Right renal pelvis (tissue), 4 donors: Measurements from ENCODE around the gene BTNL2. TPM values are rescaled to one million over a fixed set of nuclear protein-coding genes. Genes with fewer than 3 reads are reported as not detected.
"Not testable (repeated sequence)": the region's sequence is repeated elsewhere in the genome, so short reads cannot be mapped to it uniquely, and the experiment has no call there.

Source experiments
- DNase-seq, 4 donors: peaks; one replicate each; pipeline ENCODE4 v3.0.0-alpha.2; 2013; ENCODE audit warnings: low read depth in 4 of 4, low spot score in 3 of 4, missing footprints in 1 of 4
- polyA plus RNA-seq, 4 donors: library from polyadenylated mRNA; unstranded; fragments of 120-200 nt; gene quantifications; one replicate each; pipeline ENCODE4 v1.2.1, GENCODE V29; 2013; ENCODE audit not compliant: insufficient read length in 4 of 4

The BTNL2 gene
- polyA plus RNA-seq, 4 donors = 0.19 to 1.3 (median 0.52) TPM; not detected in 1

GRCh38 chr6:32371229-32371628 is 35.8 kb downstream of the BTNL2 start:
- DNase-seq = no peak

DNA sequence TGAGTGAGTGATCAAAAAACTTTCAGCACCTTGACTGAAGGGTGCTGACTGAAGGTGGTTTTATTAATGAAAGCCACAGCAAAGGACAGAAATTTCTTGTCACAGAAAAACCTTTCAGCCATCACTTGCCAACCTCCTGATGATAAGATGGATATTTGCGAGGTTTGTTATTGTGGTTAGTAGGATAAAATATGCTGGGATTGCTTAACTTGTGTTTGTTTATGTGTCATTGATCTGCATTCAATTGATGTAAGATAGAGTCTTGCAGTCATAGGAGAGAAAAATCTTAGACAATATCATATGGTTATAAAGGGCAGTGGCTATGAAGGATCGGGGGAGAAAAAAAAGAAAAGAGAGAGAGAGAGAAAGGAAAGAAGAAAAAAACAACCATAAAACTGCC is 36.5 kb downstream of the BTNL2 start:
- no peak for DNase-seq

- no peak for DNase-seq
Measured at GRCh38 chr6:32369660-32370059, 37.3 kb downstream of the BTNL2 start.

GRCh38 chr6:32367644-32368043 is 39.3 kb downstream of the BTNL2 start:
- DNase-seq = no peak

DNA sequence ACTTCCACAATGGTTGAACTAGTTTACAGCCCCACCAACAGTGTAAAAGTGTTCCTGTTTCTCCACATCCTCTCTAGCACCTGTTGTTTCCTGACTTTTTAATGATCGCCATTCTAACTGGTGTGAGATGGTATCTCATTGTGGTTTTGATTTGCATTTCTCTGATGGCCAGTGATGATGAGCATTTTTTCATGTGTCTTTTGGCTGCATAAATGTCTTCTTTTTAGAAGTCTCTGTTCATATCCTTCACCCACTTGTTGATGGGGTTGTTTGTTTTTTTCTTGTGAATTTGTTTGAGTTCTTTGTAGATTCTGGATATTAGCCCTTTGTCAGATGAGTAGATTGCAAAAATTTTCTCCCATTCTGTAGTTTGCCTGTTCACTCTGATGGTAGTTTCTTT is 47.8 kb downstream of the BTNL2 start:
- not testable (repeated sequence) for DNase-seq

- not testable (repeated sequence) for DNase-seq
Measured at GRCh38 chr6:32358548-32358947, 48.4 kb downstream of the BTNL2 start.

GRCh38 chr6:32355018-32355417 is 52.0 kb downstream of the BTNL2 start:
- DNase-seq = no peak

GRCh38 chr6:32353348-32353747 is 53.6 kb downstream of the BTNL2 start:
- DNase-seq = no peak

Other genes starting within 250 kb of the BTNL2 start
- gene EGFL8, start 242.6 kb downstream of the BTNL2 start, polyA plus RNA-seq = 10 to 100 TPM; 24.6 to 31.6 (median 27.0) TPM
- gene AGPAT1, start 231.1 kb downstream of the BTNL2 start, polyA plus RNA-seq = 100 to 1,000 TPM; 103 to 116 (median 108) TPM
- 100 to 1,000 TPM; 104 to 122 (median 109) TPM for gene RNF5, start 228.8 kb downstream of the BTNL2 start, polyA plus RNA-seq
- 10 to 100 TPM; 15.9 to 26.6 (median 19.7) TPM for gene AGER, start 222.9 kb downstream of the BTNL2 start, polyA plus RNA-seq
- gene PBX2, start 217.0 kb downstream of the BTNL2 start, polyA plus RNA-seq = 100 to 1,000 TPM; 171 to 198 (median 176) TPM
- 10 to 100 TPM in 3 of 4 donors, 1 to 10 TPM in 1; 9.9 to 12.9 (median 10.8) TPM for gene GPSM3, start 214.5 kb downstream of the BTNL2 start, polyA plus RNA-seq
- gene NOTCH4, start 183.1 kb downstream of the BTNL2 start, polyA plus RNA-seq = 10 to 100 TPM; 16.1 to 21.6 (median 19.2) TPM
- under 1 TPM in 1 of 4 donors, not detected in 3; 0.05 TPM for gene TSBP1, start 35.3 kb downstream of the BTNL2 start, polyA plus RNA-seq
- 10 to 100 TPM; 64.5 to 96.0 (median 91.9) TPM for gene HLA-DRA, start 32.7 kb upstream of the BTNL2 start, polyA plus RNA-seq
- gene HLA-DRB5, start 123.1 kb upstream of the BTNL2 start, polyA plus RNA-seq = 10 to 100 TPM in 3 of 4 donors, 1 to 10 TPM in 1; 9.5 to 51.0 (median 12.5) TPM
- 10 to 100 TPM; 31.7 to 64.3 (median 48.3) TPM for gene HLA-DRB1, start 182.7 kb upstream of the BTNL2 start, polyA plus RNA-seq
- 1 to 10 TPM; 2.7 to 6.7 (median 3.6) TPM for gene HLA-DQA1, start 230.2 kb upstream of the BTNL2 start, polyA plus RNA-seq